GM18519 (cell line): ENCODE measurements around the gene ASMTL.

Source experiments
- ATAC-seq: cut with Tn5 transposase; IDR thresholded peaks from one replicate; pipeline ENCODE4 v1.9.1; 2021; ENCODE audit warnings: mild to moderate bottlenecking, moderate library complexity; ENCODE audit not compliant: unreplicated experiment, low FRiP score

The ASMTL gene

GRCh38 chrX:1355131-1356046, 97.3 kb downstream of the ASMTL start:
- no peak for ATAC-seq

- ATAC-seq, result no peak
Observed at GRCh38 chrX:1354036-1355019, 98.4 kb downstream of the ASMTL start.
